ENCODE measurements around the gene TH.

The TH gene

DNA sequence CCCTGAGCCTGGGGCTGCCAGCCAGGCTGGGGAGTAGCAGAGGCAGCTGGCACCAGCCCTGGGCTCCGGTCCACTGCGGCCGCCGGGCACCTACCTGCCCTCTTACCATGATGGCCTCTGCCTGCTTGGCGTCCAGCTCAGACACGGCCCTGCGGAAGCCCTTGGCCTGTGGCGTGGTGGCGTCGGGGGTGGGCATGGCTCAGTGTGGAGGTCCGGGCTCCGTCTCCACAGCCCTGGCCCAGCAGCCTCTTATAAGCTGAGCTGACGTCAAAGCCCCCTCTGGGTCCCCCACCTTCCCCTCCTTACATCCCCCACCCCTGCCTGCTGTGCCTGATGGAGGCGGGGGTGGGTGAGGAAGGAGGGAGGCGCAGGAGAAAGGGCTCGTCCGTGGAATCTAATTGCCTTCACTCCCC, at the start of gene TH:
Gene TH, minus strand, starts transcription at position 225 of the 413 bp plus-strand sequence. Its CDS starts 29 bp downstream, at position 196.
- DNase-seq = no peak

GRCh38 chr11:2221024-2221423, 49.4 kb upstream of the TH start:
- no peak for DNase-seq

GRCh38 chr11:2220173-2220771, 48.7 kb upstream of the TH start:
- DNase-seq = no peak

- DNase-seq = no peak
These were observed 47.9 kb upstream of the TH start for GRCh38 chr11:2219318-2220017.

DNA sequence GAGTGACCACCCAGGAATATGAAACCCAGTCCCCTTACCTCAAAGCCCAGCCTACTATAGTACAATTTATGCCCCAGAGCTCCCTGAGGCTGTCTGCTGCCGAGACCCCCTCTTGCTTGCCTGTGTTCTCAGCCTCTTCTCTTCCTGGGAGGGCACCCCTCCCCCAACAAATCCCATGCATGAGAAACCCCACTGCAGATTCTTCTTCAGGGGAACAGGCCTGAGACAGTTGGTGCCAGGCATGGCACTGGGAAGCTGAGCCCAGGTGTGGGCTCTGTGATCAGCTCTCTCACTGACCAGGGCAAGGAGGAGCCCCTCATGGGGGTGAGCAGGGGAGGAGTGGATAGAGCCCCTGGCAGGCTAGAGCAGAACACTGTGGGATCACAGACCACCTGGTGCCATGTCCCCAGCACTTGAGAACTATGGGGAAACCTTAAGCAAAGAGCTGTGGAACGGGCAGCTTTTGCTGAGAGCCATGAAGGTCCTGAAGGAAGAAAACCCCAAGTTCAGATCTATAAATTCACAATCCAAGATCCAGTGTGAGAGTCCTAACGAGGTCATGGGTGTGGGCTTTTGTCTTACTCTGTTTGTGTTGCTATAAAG, 46.5 kb upstream of the TH start:
- no peak for DNase-seq

- no peak for DNase-seq
These were observed 45.8 kb upstream of the TH start for GRCh38 chr11:2217211-2218030.

- no peak for DNase-seq
These were observed 44.9 kb upstream of the TH start for GRCh38 chr11:2216400-2217064.

- DNase-seq = no peak
These were observed 44.2 kb upstream of the TH start for GRCh38 chr11:2215561-2216399.

DNA sequence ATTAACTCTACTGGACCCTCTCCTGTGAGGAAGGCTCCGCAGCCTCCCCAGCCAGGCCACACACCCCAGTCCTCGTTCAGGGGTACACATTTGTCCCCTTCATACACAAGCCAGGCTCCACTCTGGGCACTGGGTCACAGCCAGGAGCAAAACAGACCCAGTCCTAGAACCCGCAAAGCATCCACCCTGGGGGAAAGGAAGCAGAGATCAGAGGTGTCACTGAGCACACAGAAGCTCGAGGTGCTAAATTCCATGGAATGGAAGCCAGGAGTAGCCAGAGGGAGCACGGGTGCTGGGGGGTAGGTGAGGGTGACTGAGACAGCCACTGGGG, 43.6 kb upstream of the TH start:
- no peak for DNase-seq

- DNase-seq = no peak
These were observed 43.1 kb upstream of the TH start for GRCh38 chr11:2214527-2215229.

DNA sequence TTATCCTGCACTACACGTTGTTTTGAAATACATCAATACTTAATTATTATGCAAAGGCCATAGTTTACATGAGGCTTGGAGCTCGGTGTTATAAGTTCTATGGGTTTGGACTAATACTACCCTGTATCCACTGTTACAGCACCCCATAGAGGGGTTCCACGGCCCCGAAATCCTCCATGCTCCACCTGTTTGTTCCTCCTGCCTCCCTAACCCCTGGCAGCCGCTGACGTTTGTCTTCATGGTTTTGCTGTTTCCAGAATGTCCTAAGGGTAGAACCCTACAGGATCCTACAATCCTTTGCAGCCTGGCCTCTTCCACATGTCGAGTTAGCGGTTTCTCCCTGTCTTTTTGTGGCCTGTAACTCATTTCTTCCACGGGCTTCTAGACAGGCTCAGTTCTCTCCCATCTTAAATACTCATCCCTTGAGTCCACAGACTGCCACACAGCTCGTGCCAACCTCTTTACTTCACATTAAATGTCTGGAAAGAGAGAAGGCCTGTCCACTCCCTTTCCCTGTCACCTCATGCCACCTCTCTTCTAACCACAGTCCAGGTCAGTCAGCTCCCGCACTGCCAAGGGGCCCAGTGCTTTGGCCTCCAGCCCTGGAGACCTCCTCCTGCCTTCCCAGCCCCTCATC, 42.4 kb upstream of the TH start:
- no peak for DNase-seq

DNA sequence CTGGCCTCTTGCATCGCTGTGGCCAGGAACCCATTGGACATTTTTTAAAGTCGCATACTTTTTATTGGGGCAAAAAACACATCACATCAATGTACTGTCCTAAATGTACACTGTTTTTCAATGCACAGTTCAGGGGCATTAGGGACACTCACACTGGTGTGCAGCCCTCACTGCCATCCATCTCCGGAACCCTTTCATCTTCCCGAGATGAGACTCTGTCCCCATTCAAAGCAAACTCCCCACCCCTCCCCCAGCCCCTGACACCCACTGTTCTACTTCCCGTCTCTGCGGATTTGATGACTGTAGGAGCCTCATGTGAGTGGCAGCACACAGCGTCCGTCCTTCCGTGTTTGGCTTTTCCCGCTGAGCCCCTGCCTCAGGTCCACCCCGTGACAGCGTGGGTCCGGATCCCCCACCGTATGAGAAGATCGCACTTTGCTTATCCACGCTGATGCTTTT, 41.8 kb upstream of the TH start:
- DNase-seq = no peak

- no peak for DNase-seq
These were observed 41.0 kb upstream of the TH start for GRCh38 chr11:2212411-2213251.

DNA sequence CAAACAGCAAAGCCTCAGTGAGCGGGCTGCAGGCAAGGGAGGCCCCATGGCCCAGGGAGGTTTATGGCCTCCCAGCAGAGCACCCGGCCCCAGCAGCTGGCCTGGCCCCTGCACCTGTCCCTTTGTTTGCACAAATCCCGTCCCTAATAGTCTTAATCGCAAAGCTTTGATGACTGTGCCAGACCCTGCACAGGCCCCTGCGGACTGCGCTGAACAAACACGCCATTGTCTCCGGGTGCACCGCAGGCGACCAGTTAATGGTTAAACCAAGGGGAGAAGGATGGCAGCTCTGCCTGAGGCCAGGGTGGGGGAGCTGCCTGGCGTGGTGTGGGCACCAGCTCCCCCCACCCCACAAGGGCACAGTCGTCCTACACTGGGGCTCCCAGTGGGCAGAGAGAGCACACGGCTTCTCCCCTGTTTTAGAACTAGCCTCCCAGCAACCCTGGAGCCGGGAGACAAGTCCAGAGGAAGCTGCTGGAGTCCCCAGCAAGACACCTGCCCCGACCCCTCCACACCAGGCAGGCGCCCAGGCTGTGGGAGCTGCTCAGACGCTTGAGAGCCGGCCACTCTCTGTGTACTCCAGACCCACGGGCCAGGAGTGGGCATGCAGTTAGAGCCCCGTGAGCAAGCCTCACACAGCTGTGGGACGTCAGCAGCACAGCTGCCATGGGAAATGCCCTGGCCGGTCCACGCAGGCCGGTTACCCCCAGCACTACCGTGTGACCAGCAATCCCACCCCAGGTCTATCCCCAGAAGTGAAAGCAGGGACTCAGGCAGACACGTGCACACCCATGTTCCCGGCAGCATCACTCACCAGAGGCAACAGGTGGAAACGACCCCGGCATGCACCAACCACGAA, 39.7 kb upstream of the TH start:
- DNase-seq = no peak

DNA sequence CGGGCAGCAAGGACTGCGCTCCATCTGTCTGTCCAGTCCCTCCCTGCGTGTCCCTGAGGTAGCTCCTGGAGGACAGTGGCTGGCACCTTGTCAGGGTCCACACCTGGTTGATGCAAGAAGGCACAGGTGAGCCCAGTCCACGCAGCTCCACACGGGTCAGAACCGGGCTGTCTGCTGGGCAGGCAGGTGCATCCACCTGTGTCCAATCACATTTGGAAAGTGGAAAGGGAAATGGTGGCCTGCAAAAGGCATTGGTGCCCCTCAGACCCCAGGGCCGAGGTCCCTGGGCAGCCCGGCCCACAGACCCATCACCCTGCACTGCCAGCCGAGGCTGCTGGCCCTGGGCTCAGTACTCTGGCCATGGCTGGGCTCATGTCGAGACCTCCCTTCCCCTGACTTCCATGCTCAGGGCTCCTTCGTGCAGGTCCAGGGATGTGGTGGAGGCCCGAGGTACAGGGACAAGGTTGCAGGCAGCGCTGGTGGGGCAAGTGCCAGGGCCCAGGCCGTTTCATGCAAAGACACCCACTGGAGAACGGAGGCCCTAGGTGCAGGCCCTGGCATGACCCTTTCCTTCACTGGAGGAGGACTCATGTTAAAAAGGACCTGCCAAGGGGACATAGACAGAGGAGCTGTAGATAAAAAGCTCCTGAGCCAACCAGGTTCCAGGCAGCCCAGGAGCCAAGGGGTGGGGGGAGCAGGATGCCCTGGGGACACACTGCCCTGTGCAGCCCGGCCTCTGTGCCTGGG, 38.9 kb upstream of the TH start:
- DNase-seq = no peak

- no peak for DNase-seq
These were observed 38.3 kb upstream of the TH start for GRCh38 chr11:2209900-2210321.

DNA sequence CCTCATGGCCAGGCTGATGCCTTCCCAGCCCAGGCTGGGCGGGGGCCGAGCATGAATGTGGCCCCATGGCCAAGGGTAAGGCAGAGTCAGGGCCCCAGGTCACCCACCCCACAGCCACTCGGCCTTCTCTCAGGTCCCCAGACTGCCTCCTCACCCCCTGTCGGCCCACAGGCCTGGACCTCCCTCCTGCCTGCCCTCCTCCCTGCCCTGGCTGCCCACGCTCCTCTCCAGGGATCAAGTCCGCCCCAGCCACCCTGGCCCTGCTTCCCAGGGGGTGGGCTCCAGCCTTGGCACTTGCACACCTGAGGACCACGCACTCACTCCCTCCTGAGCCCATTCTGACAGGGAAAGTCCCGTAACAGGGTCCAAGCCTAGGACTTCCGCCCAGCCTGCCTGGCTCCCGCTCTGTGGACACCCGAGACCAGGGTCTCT, 37.8 kb upstream of the TH start:
- DNase-seq = no peak
